ENCODE data around the gene KIF6. TPM values are rescaled to one million over a fixed set of nuclear protein-coding genes. Genes with fewer than 3 reads are reported as not detected.

The KIF6 gene
- total and polyA plus RNA-seq, 4 experiments from 2014 or later, result not detected

DNA sequence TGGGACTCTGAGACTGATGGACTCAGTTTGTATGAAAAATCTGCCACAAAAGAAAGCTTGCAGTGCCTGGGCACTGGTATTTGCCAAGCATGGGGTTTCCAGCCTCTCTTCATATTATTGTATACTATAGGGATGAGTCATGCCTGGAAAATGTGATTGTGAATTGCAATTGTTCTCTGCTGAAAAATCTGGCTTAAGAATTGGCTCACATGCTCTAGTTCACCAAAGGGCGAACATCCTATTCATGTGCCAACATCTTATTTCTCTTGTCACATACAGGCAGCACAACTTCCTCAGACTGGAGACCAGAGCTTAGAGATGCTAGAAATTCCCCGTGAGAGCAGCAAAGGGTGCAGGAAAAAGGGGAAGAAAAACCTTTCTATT lies 299.1 kb downstream of the KIF6 start:
- Histone ChIP-seq H3K36me3 (ENCODE audit: insufficient read depth, low read length) (no peaks in the 10 kb centered on the region), H3K4me1 (ENCODE audit: insufficient read depth, low read length) (no peaks in the 10 kb centered on the region), H3K27ac (ENCODE audit: low read depth, low read length) (no peak overlapping the region), H3K4me3 (ENCODE audit: low read length in 2 of 2) (no peak overlapping the region), H3K27me3 (ENCODE audit: insufficient read depth, low read length) (no peaks in the 10 kb centered on the region), H3K9me3 (ENCODE audit: control insufficient read depth in 1 of 2, low read length in 2 of 2) (no peaks in the 10 kb centered on the region)
- Mint-ChIP-seq H3K9me3 (no peaks in the 10 kb centered on the region), H3K27me3 (peaks cover 5 to 15% of the 10 kb centered on the region in 2 donors), H3K27ac (no peak overlapping the region), H3K4me1 (peaks cover 0 to 1% (median 0%) of the 10 kb centered on the region in 4 donors), H3K4me3 (no peak overlapping the region), H3K36me3 (no peaks in the 10 kb centered on the region)
- intact Hi-C loops (cut with micrococcal nuclease), result no loop called here
- DNase-seq, result no peak
- ChIA-PET POLR2A (ENCODE audit: partially characterized antibody) (no interaction called here), CTCF (ENCODE audit: partially characterized antibody) (no interaction called here)

DNA sequence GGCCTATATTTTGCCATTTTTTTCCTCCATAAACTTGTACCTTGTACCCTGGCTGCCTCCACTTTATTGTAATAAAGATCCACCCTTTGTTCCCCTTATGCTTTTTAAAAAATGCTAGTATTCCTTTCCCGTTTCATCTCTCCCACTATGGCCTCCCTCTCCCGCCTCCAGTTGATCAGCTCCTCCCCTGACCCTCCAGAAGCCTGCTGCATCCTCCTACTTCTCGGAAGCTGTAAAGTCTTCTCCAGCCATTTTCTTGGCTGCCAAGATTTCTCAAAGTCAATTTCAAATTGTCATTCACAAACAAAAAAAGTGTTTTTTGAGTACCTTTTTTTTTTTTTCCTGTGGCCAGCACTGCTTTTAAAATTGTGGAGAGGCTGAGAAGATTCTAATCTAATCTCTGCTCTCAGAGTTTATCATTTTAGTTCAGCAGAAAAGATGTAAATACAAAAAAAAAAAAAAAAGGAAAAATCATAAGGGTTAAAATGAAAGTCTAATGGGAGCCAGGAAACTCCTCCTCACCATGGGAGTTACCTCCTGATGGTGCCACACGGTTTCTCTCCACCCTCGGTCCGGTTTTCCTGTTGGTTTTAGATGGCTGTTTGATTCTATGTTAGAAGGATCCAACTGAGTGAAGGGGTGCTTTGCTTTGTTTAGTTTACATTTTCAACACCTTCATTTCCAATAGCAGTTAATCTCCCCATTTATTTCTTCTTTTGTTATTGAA lies 299.7 kb downstream of the KIF6 start:
- Mint-ChIP-seq H3K4me1 (no peaks in the 10 kb centered on the region), H3K4me3 (no peak overlapping the region), H3K27ac (no peak overlapping the region), H3K27me3 (peaks cover 5 to 12% of the 10 kb centered on the region in 2 donors), H3K36me3 (no peaks in the 10 kb centered on the region), H3K9me3 (no peaks in the 10 kb centered on the region)
- Histone ChIP-seq H3K4me1 (ENCODE audit: insufficient read depth, low read length) (no peaks in the 10 kb centered on the region), H3K4me3 (ENCODE audit: low read length in 2 of 2) (no peak overlapping the region), H3K27ac (ENCODE audit: low read depth, low read length) (no peak overlapping the region), H3K36me3 (ENCODE audit: insufficient read depth, low read length) (no peaks in the 10 kb centered on the region), H3K9me3 (ENCODE audit: control insufficient read depth in 1 of 2, low read length in 2 of 2) (no peaks in the 10 kb centered on the region), H3K27me3 (ENCODE audit: insufficient read depth, low read length) (no peaks in the 10 kb centered on the region)
- intact Hi-C loops (cut with micrococcal nuclease), result no loop called here
- POLR2A ChIA-PET (ENCODE audit: partially characterized antibody), result no interaction called here
- CTCF ChIA-PET (ENCODE audit: partially characterized antibody), result no interaction called here
- no peak for DNase-seq

GRCh38 chr6:39424831-39425230 lies 300.4 kb downstream of the KIF6 start:
- Histone ChIP-seq H3K4me1 (ENCODE audit: insufficient read depth, low read length) (no peaks in the 10 kb centered on the region), H3K27me3 (ENCODE audit: insufficient read depth, low read length) (no peaks in the 10 kb centered on the region), H3K9me3 (ENCODE audit: control insufficient read depth in 1 of 2, low read length in 2 of 2) (no peaks in the 10 kb centered on the region), H3K36me3 (ENCODE audit: insufficient read depth, low read length) (no peaks in the 10 kb centered on the region), H3K27ac (ENCODE audit: low read depth, low read length) (no peak overlapping the region), H3K4me3 (ENCODE audit: low read length in 2 of 2) (no peak overlapping the region)
- no peak for DNase-seq
- intact Hi-C loops (cut with micrococcal nuclease), result no loop called here
- ChIA-PET POLR2A (ENCODE audit: partially characterized antibody) (no interaction called here), CTCF (ENCODE audit: partially characterized antibody) (no interaction called here)
- H3K27me3 Mint-ChIP-seq, result peaks cover 2 to 9% of the 10 kb centered on the region in 2 donors
- H3K27ac Mint-ChIP-seq, result no peak overlapping the region
- H3K9me3 Mint-ChIP-seq, result no peaks in the 10 kb centered on the region
- H3K36me3 Mint-ChIP-seq, result no peaks in the 10 kb centered on the region
- H3K4me3 Mint-ChIP-seq, result no peak overlapping the region
- no peaks in the 10 kb centered on the region for H3K4me1 Mint-ChIP-seq

DNA sequence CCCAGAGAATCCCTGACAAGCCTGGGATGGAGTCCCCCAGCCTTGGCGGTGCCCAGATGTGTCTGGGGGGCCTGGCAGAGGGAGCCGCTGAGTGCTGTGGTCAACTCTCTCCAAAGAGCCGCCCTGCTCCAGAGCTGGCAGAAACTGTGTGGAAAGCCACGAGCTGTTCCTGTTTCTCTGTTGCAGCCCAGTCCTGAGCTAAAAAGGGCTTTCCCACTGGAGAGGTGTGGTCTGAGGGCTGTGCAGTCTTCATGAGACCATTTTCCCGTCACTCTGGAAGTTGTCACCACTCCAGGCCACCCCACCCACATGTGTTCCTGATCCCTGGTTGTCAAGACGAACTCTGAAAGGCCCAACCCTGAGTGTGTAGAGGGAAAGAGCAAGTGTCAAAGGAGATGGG lies 303.0 kb downstream of the KIF6 start:
- Histone ChIP-seq H3K4me3 (ENCODE audit: low read length in 2 of 2) (no peak overlapping the region), H3K36me3 (ENCODE audit: insufficient read depth, low read length) (no peaks in the 10 kb centered on the region), H3K27me3 (ENCODE audit: insufficient read depth, low read length) (no peaks in the 10 kb centered on the region), H3K27ac (ENCODE audit: low read depth, low read length) (no peak overlapping the region), H3K9me3 (ENCODE audit: control insufficient read depth in 1 of 2, low read length in 2 of 2) (no peaks in the 10 kb centered on the region), H3K4me1 (ENCODE audit: insufficient read depth, low read length) (no peaks in the 10 kb centered on the region)
- intact Hi-C loops (cut with micrococcal nuclease), result no loop called here
- no peak for DNase-seq
- no peak overlapping the region for H3K4me3 Mint-ChIP-seq
- no peak overlapping the region for H3K27ac Mint-ChIP-seq
- no peaks in the 10 kb centered on the region for H3K36me3 Mint-ChIP-seq
- CTCF ChIA-PET (ENCODE audit: partially characterized antibody), result no interaction called here
- H3K9me3 Mint-ChIP-seq, result no peaks in the 10 kb centered on the region
- POLR2A ChIA-PET (ENCODE audit: partially characterized antibody), result no interaction called here
- no peaks in the 10 kb centered on the region for H3K4me1 Mint-ChIP-seq
- peaks cover 2 to 9% of the 10 kb centered on the region in 2 donors for H3K27me3 Mint-ChIP-seq

DNA sequence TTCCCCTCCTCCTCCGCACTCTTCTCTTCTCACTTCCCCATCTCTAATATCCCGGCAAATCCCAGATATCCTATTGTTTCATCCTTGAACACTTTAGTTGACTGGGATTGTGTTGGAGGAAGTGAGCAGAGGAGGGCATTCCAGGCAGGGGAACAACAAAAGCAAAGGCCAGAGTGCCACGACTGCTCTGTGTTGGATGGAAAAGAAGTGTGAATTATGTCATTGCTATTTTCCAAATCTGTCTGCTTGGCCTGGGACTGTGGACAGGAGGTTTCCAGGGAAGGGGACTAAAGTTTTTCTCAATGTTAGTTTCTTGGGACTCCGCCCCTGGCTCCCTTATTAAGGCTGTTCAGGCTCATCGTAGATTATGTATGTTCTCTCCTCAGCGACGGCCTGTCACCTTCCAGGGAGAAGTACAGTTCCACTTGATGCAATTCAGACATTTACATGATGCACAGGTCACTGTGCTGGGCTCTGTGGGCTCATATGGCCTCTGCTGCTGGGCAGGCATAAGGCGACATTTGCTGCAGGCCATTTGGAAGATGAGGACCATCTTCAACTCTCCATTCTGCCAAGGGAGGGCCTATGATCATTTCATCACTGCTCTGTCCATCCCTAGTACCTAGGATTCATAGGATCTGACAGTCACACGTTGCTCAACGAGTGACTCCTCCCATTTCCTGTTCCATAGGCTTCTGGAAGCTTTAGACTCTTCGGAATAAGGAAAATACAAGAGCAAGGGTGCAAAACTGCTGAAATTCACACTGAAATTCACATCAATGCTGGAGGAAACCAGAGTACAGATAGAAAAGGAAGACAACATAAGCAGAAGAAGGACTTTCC lies 303.6 kb downstream of the KIF6 start:
- DNase-seq, result no peak
- Histone ChIP-seq H3K4me3 (ENCODE audit: low read length in 2 of 2) (no peak overlapping the region), H3K4me1 (ENCODE audit: insufficient read depth, low read length) (no peaks in the 10 kb centered on the region), H3K27ac (ENCODE audit: low read depth, low read length) (no peak overlapping the region), H3K36me3 (ENCODE audit: insufficient read depth, low read length) (no peaks in the 10 kb centered on the region), H3K27me3 (ENCODE audit: insufficient read depth, low read length) (no peaks in the 10 kb centered on the region), H3K9me3 (ENCODE audit: control insufficient read depth in 1 of 2, low read length in 2 of 2) (no peaks in the 10 kb centered on the region)
- H3K27ac Mint-ChIP-seq, result no peak overlapping the region
- ChIA-PET CTCF (ENCODE audit: partially characterized antibody) (no interaction called here), POLR2A (ENCODE audit: partially characterized antibody) (no interaction called here)
- H3K4me1 Mint-ChIP-seq, result no peaks in the 10 kb centered on the region
- H3K27me3 Mint-ChIP-seq, result peaks cover 2 to 9% of the 10 kb centered on the region in 2 donors
- intact Hi-C loops (cut with micrococcal nuclease), result no loop called here
- no peaks in the 10 kb centered on the region for H3K36me3 Mint-ChIP-seq
- no peak overlapping the region for H3K4me3 Mint-ChIP-seq
- no peaks in the 10 kb centered on the region for H3K9me3 Mint-ChIP-seq

DNA sequence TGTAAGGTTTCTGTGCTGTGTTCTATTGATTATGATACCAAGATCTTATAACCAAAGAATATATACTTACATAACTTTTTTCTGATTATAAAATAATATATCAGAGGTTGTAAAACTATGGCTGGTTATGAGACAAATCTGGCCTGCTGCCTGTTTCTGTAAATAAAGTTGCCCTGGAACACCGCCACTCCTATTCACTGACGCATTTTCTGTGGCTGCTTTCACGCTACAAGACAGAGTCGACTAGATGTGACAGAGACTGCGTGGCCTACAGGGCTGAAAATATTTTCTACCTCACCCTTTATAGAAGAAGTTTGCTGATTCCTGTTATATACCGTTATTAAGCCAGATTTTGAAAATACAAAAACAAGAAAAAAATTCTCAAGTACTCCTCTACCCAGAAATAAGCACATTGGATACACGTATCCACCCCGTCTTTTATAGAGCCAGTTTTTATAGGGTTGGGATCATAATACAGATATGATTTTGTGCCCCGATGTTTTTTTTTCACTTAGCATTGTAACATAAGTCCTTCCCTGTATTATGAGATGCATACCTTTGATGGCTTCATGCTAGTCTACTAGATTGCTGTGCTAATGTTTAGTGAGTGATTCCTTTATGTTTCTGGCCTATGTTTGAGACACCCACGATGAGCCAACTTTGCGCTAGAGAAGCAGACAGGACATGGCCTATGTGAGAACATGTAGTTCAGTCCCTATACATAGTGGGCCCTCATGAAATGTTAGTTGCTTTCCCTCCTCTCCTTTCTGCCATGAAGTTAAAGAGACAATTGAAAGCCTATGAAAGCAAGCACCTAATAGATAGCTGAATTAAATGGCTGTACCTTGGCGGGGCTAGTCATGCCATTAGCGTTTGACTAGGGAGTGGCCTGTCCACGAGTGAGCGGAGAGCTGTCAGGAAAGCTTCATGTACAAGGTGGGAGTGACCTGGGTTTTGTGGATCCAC lies 304.6 kb downstream of the KIF6 start:
- no peak overlapping the region for H3K4me3 Mint-ChIP-seq
- POLR2A ChIA-PET (ENCODE audit: partially characterized antibody), result no interaction called here
- Histone ChIP-seq H3K27me3 (ENCODE audit: insufficient read depth, low read length) (no peaks in the 10 kb centered on the region), H3K9me3 (ENCODE audit: control insufficient read depth in 1 of 2, low read length in 2 of 2) (no peaks in the 10 kb centered on the region), H3K4me3 (ENCODE audit: low read length in 2 of 2) (no peak overlapping the region), H3K27ac (ENCODE audit: low read depth, low read length) (no peak overlapping the region), H3K4me1 (ENCODE audit: insufficient read depth, low read length) (no peaks in the 10 kb centered on the region), H3K36me3 (ENCODE audit: insufficient read depth, low read length) (no peaks in the 10 kb centered on the region)
- CTCF ChIA-PET (ENCODE audit: partially characterized antibody), result no interaction called here
- H3K27me3 Mint-ChIP-seq, result peaks cover 2 to 15% of the 10 kb centered on the region in 2 donors
- no peak overlapping the region for H3K27ac Mint-ChIP-seq
- no peaks in the 10 kb centered on the region for H3K9me3 Mint-ChIP-seq
- no peaks in the 10 kb centered on the region for H3K4me1 Mint-ChIP-seq
- intact Hi-C loops (cut with micrococcal nuclease), result no loop called here
- no peaks in the 10 kb centered on the region for H3K36me3 Mint-ChIP-seq
- no peak for DNase-seq

DNA sequence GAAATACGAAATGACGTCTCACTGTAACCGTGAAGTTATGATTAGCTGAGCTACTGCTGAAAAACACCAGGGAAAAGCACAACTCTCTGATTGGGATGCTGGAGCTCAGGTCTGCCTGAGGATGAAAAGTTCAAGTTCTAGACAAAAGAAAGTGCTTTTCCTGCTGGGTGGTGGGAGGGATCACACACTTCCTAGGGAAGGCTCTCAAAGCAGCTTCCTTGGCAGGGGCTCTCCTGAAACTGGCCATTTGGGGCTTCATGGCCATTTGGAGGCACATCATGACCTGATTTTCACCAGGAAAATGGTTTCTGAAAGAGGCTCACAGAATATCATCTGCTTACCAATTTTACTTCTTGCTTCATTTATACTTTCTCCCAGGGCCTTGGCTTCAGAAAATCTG lies 305.6 kb downstream of the KIF6 start:
- H3K9me3 ChIP-seq (ENCODE audit: control insufficient read depth in 1 of 2, low read length in 2 of 2), result no peaks in the 10 kb centered on the region
- no peak for DNase-seq
- no peaks in the 10 kb centered on the region for H3K36me3 ChIP-seq (ENCODE audit: insufficient read depth, low read length)
- ChIA-PET CTCF (ENCODE audit: partially characterized antibody) (no interaction called here), POLR2A (ENCODE audit: partially characterized antibody) (no interaction called here)
- Mint-ChIP-seq H3K4me1 (no peaks in the 10 kb centered on the region), H3K27ac (no peak overlapping the region), H3K9me3 (no peaks in the 10 kb centered on the region), H3K27me3 (peaks cover 2 to 12% of the 10 kb centered on the region in 2 donors), H3K4me3 (no peak overlapping the region), H3K36me3 (no peaks in the 10 kb centered on the region)
- no peaks in the 10 kb centered on the region for H3K27me3 ChIP-seq (ENCODE audit: insufficient read depth, low read length)
- H3K4me3 ChIP-seq (ENCODE audit: low read length in 2 of 2), result no peak overlapping the region
- H3K27ac ChIP-seq (ENCODE audit: low read depth, low read length), result no peak overlapping the region
- H3K4me1 ChIP-seq (ENCODE audit: insufficient read depth, low read length), result no peaks in the 10 kb centered on the region
- intact Hi-C loops (cut with micrococcal nuclease), result no loop called here
